H9 (cell line): ENCODE results near the gene CCDC157. TPM values are rescaled to one million over a fixed set of nuclear protein-coding genes. Genes with fewer than 3 reads are reported as not detected.

Source experiments
- DNase-seq: peaks from one replicate; pipeline ENCODE4 v3.0.0-alpha.2; 2017
- H2AFZ ChIP-seq: one replicate; pipeline ENCODE4 v1.6.1; 2013; ENCODE audit warnings: mild to moderate bottlenecking, low read length, control low read depth, moderate library complexity
- H2AK5ac ChIP-seq: 2 replicates; pipeline ENCODE4 v1.6.1; 2013; ENCODE audit warnings: low read length, control low read depth, mixed read lengths; ENCODE audit not compliant: insufficient read length
- H2BK120ac ChIP-seq: one replicate; pipeline ENCODE4 v1.6.1; 2013; ENCODE audit warnings: low read depth, mild to moderate bottlenecking, low read length, control low read depth, inconsistent platforms; ENCODE audit not compliant: poor library complexity, severe bottlenecking
- H2BK12ac ChIP-seq: 2 replicates; pipeline ENCODE4 v1.6.1; 2013; ENCODE audit warnings: low read length, control low read depth, mixed read lengths, low read depth; ENCODE audit not compliant: insufficient read length
- H2BK15ac ChIP-seq: 2 replicates; pipeline ENCODE4 v1.6.1; 2013; ENCODE audit warnings: low read depth, low read length, control low read depth
- H2BK20ac ChIP-seq: one replicate; pipeline ENCODE4 v1.6.1; 2013; ENCODE audit warnings: low read depth, mild to moderate bottlenecking, low read length, control low read depth, inconsistent platforms; ENCODE audit not compliant: poor library complexity, severe bottlenecking
- H2BK5ac ChIP-seq: 2 replicates; pipeline ENCODE4 v1.6.1; 2013; ENCODE audit warnings: low read length, control low read depth, mixed read lengths; ENCODE audit not compliant: insufficient read length
- H3K14ac ChIP-seq: 2 replicates; pipeline ENCODE4 v1.6.1; 2013; ENCODE audit warnings: low read length, control low read depth; ENCODE audit not compliant: insufficient read depth
- H3K18ac ChIP-seq: 2 replicates; pipeline ENCODE4 v1.6.1; 2013; ENCODE audit warnings: low read depth, mild to moderate bottlenecking, mixed read lengths, low read length, control low read depth; ENCODE audit not compliant: insufficient read length
- H3K23ac ChIP-seq: 2 replicates; pipeline ENCODE4 v1.6.1; 2013; ENCODE audit warnings: low read length, control low read depth, mixed read lengths, low read depth; ENCODE audit not compliant: insufficient read length
- H3K23me2 ChIP-seq: 2 replicates; pipeline ENCODE4 v1.6.1; 2013; ENCODE audit warnings: low read depth, mild to moderate bottlenecking, mixed read lengths, low read length, control low read depth; ENCODE audit not compliant: insufficient read length, poor library complexity, severe bottlenecking
- H3K27ac ChIP-seq: 2 replicates; pipeline ENCODE4 v1.5.1; 2013; ENCODE audit warnings: low read length, control low read depth, mixed read lengths, low read depth; ENCODE audit not compliant: insufficient read length
- H3K27me3 ChIP-seq: 2 replicates; pipeline ENCODE4 v1.6.1; 2013; ENCODE audit warnings: low read length, control low read depth, inconsistent platforms; ENCODE audit not compliant: insufficient read depth
- H3K4ac ChIP-seq: 2 replicates; pipeline ENCODE4 v1.6.1; 2013; ENCODE audit warnings: low read depth, mild to moderate bottlenecking, control low read depth, inconsistent platforms, low read length, moderate library complexity
- H3K4me1 ChIP-seq: 2 replicates; pipeline ENCODE4 v1.6.1; 2013; ENCODE audit warnings: low read length, control low read depth, inconsistent platforms; ENCODE audit not compliant: insufficient read depth
- H3K4me2 ChIP-seq: 2 replicates; pipeline ENCODE4 v1.6.1; 2013; ENCODE audit warnings: low read length, control low read depth, mixed read lengths; ENCODE audit not compliant: insufficient read length, insufficient read depth
- H3K56ac ChIP-seq: 2 replicates; pipeline ENCODE4 v1.6.1; 2013; ENCODE audit warnings: low read depth, mild to moderate bottlenecking, mixed read lengths, low read length, control low read depth; ENCODE audit not compliant: insufficient read length
- H3K79me1 ChIP-seq: 2 replicates; pipeline ENCODE4 v1.6.1; 2013; ENCODE audit warnings: low read depth, mild to moderate bottlenecking, moderate library complexity, low read length, control low read depth, inconsistent platforms; ENCODE audit not compliant: insufficient read depth, poor library complexity, severe bottlenecking
- H3K79me2 ChIP-seq: 2 replicates; pipeline ENCODE4 v1.6.1; 2013; ENCODE audit warnings: low read length, control low read depth, inconsistent platforms; ENCODE audit not compliant: insufficient read depth
- H3K9ac ChIP-seq: 2 replicates; pipeline ENCODE4 v1.6.1; 2013; ENCODE audit warnings: low read length, control low read depth, mixed read lengths; ENCODE audit not compliant: insufficient read length; ENCODE audit errors: extremely low read depth
- H3K9me3 ChIP-seq: one replicate; pipeline ENCODE4 v1.6.1; 2013; ENCODE audit warnings: low read depth, low read length, inconsistent platforms; ENCODE audit not compliant: control insufficient read depth
- H3T11ph ChIP-seq: one replicate; pipeline ENCODE4 v1.6.1; 2013; ENCODE audit warnings: mild to moderate bottlenecking, low read length, control low read depth, inconsistent platforms
- H4K20me1 ChIP-seq: one replicate; pipeline ENCODE4 v1.6.1; 2013; ENCODE audit not compliant: control insufficient read depth, insufficient read length, insufficient read depth
- H4K5ac ChIP-seq: 2 replicates; pipeline ENCODE4 v1.6.1; 2013; ENCODE audit warnings: low read depth, mild to moderate bottlenecking, mixed read lengths, low read length, control low read depth; ENCODE audit not compliant: insufficient read length
- H4K8ac ChIP-seq: replicated peaks from 2 replicates; pipeline ENCODE4 v1.6.1; 2013; ENCODE audit warnings: low read length, control low read depth, mixed read lengths, low read depth; ENCODE audit not compliant: insufficient read length
- H4K91ac ChIP-seq: 2 replicates; pipeline ENCODE4 v1.6.1; 2013; ENCODE audit warnings: low read depth, mild to moderate bottlenecking, moderate library complexity, mixed read lengths, low read length, control low read depth; ENCODE audit not compliant: insufficient read length
- H3K27ac Mint-ChIP-seq, 3 experiments: 2 replicates in 2 of 3; 3 replicates in 1 of 3; pipeline ENCODE4 v1.8.0; 2020 to 2021; ENCODE audit warnings: mixed read lengths in 3 of 3, mild to moderate bottlenecking in 1 of 3, moderate library complexity in 1 of 3
- H3K27me3 Mint-ChIP-seq: 2 replicates; pipeline ENCODE4 v1.8.0; 2021; ENCODE audit warnings: low read depth, mild to moderate bottlenecking, moderate library complexity, mixed read lengths
- H3K36me3 Mint-ChIP-seq, 3 experiments: 2 replicates in 2 of 3; 3 replicates in 1 of 3; pipeline ENCODE4 v1.8.0; 2020 to 2021; ENCODE audit warnings: low read depth in 3 of 3, mixed read lengths in 3 of 3; ENCODE audit not compliant: insufficient read depth in 1 of 3
- H3K4me1 Mint-ChIP-seq, 2 experiments: 2 replicates each; pipeline ENCODE4 v1.8.0; 2020; ENCODE audit warnings: mixed read lengths in 2 of 2
- H3K4me3 Mint-ChIP-seq, 2 experiments: 2 replicates in 1 of 2; 3 replicates in 1 of 2; pipeline ENCODE4 v1.8.0; 2020 to 2021; ENCODE audit warnings: mild to moderate bottlenecking in 2 of 2, mixed read lengths in 2 of 2, moderate library complexity in 1 of 2
- H3K9me3 Mint-ChIP-seq, 2 experiments: 2 replicates in 1 of 2; 3 replicates in 1 of 2; pipeline ENCODE4 v1.8.0; 2020; ENCODE audit warnings: mild to moderate bottlenecking in 2 of 2, mixed read lengths in 2 of 2, moderate library complexity in 1 of 2
- CTCF ChIP-seq: fragments of 200-600 bp; sonication (generic); conservative IDR thresholded peaks from 3 replicates; pipeline ENCODE4 v1.8.0; 2021; ENCODE audit warnings: antibody characterized with exemption, mild to moderate bottlenecking
- WGBS: extraction: QIAGEN DNeasy Blood & Tissue Kit; methylation state at CpG from one replicate; pipeline ENCODE4 v1.1.7; 2013; ENCODE audit warnings: missing lambda C conversion rate, low lambda C conversion rate, mixed read lengths; ENCODE audit not compliant: insufficient read length; ENCODE audit errors: extremely low coverage; 5-methylcytosine and 5-hydroxymethylcytosine counted together
- total RNA-seq: library from RNA; stranded (reverse); gene quantifications from 2 replicates; pipeline ENCODE4 v1.2.1, GENCODE V29; 2021

The CCDC157 gene
- total RNA-seq, 1 experiment from 2014 or later = 4.3 TPM

- Histone ChIP-seq H3K56ac (no peak overlapping the region), H3K23ac (no peak overlapping the region), H4K20me1 (no peaks in the 10 kb centered on the region), H3K23me2 (peaks cover 3% of the 10 kb centered on the region), H3K14ac (no peak overlapping the region), H4K5ac (no peak overlapping the region), H2BK15ac (no peak overlapping the region), H2AK5ac (no peak overlapping the region), H2BK12ac (no peak overlapping the region), H2BK120ac (no peak overlapping the region), H3K4ac (no peak overlapping the region), H3K27me3 (no peaks in the 10 kb centered on the region), H3T11ph (no peak overlapping the region), H2BK5ac (no peak overlapping the region), H3K9ac (peak overlapping the region; percentile 37), H2AFZ (no peak overlapping the region), H3K79me2 (peaks cover 14% of the 10 kb centered on the region), H3K18ac (no peak overlapping the region), H3K79me1 (peaks cover 10% of the 10 kb centered on the region), H2BK20ac (no peak overlapping the region), H4K8ac (no peak overlapping the region), H4K91ac (no peak overlapping the region), H3K4me1 (peaks cover 2% of the 10 kb centered on the region), H3K9me3 (no peaks in the 10 kb centered on the region), H3K4me2 (peak overlapping the region; percentile 75), H3K27ac (no peak overlapping the region)
- peak overlapping the region; percentile 19 to 98 (median 91); a peak in 5 of 7 replicates for H3K27ac Mint-ChIP-seq
- DNase-seq = no peak
- H3K4me1 Mint-ChIP-seq = peaks cover 22 to 25% of the 10 kb centered on the region in 2 experiments
- no peak for TF ChIP-seq CTCF
- peak overlapping the region; percentile 96 to 99 for H3K4me3 Mint-ChIP-seq
- H3K36me3 Mint-ChIP-seq = peaks cover 3 to 16% (median 14%) of the 10 kb centered on the region in 3 experiments
- no peaks in the 10 kb centered on the region for H3K27me3 Mint-ChIP-seq
- no peaks in the 10 kb centered on the region for H3K9me3 Mint-ChIP-seq
- WGBS = no CpG with 5 or more reads among the region's 22 CpGs
Observed at GRCh38 chr22:30357650-30358215, 926 bp downstream of the CCDC157 start.
